Endothelial cell of umbilical vein (primary cell): ENCODE measurements around the gene BAD.

Experiments used
- EZH2 ChIP-seq: IDR thresholded peaks from 2 replicates; pipeline ENCODE4 v1.6.1; 2012; ENCODE audit warnings: borderline replicate concordance, low read depth, mild to moderate bottlenecking, moderate library complexity, low read length, inconsistent platforms; ENCODE audit not compliant: severe bottlenecking
- POLR2AphosphoS5 ChIP-seq: IDR thresholded peaks from 2 replicates; pipeline ENCODE4 v1.6.1; 2012; ENCODE audit warnings: low read depth, mild to moderate bottlenecking, control low read depth, low read length, moderate library complexity; ENCODE audit not compliant: insufficient read depth
- TF ChIP-seq, protein P1 (sequence below), 2 donors: IDR thresholded peaks; 1 replicate in 1 of 2; 2 replicates in 1 of 2; pipeline ENCODE4 v1.5.1; 2011; ENCODE audit warnings: low read length in 2 of 2, mild to moderate bottlenecking in 2 of 2, moderate library complexity in 2 of 2, control low read depth in 1 of 2, inconsistent platforms in 1 of 2, low read depth in 1 of 2; ENCODE audit not compliant: insufficient read depth in 1 of 2; ENCODE audit errors: extremely low read depth in 1 of 2

DNA sequence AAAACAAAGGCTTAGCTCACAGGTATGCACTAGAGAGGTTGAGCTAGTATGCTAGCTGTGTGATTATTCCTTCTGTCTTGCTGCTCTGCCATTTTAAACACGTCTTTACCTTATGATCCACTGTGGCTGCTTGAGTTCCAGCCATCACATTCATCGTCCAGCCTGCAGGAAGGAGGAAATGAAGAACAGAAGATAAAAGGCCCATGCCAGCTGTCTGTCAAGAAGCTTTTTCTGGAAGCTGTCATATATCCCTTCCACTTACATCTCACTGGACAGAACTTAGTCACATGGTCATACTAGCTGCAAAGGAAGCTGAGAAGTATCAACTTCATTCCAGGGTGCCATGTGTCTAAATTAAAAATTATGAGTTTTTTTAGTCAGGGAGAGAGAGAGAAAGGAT, 42.9 kb upstream of the BAD start:
- TF ChIP-seq EZH2 (no peak), POLR2AphosphoS5 (no peak)
- TF ChIP-seq, protein P1, sequence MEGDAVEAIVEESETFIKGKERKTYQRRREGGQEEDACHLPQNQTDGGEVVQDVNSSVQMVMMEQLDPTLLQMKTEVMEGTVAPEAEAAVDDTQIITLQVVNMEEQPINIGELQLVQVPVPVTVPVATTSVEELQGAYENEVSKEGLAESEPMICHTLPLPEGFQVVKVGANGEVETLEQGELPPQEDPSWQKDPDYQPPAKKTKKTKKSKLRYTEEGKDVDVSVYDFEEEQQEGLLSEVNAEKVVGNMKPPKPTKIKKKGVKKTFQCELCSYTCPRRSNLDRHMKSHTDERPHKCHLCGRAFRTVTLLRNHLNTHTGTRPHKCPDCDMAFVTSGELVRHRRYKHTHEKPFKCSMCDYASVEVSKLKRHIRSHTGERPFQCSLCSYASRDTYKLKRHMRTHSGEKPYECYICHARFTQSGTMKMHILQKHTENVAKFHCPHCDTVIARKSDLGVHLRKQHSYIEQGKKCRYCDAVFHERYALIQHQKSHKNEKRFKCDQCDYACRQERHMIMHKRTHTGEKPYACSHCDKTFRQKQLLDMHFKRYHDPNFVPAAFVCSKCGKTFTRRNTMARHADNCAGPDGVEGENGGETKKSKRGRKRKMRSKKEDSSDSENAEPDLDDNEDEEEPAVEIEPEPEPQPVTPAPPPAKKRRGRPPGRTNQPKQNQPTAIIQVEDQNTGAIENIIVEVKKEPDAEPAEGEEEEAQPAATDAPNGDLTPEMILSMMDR (IDR thresholded peaks at IDR 0.05; ENCODE audit: extremely low read depth in 1 of 2, insufficient read depth in 1 of 2, low read depth in 1 of 2, low read length in 2 of 2): no peak
